GM23248 (cell line): ENCODE data around the gene MRGPRD. TPM values are rescaled to one million over a fixed set of nuclear protein-coding genes. Genes with fewer than 3 reads are reported as not detected.

ENCODE experiments used
- DNase-seq: peaks from one replicate; pipeline ENCODE4 v3.0.0-alpha.2; 2015
- H2AFZ ChIP-seq: fragments of 200-600 bp; sonication (generic); 2 replicates; pipeline ENCODE4 v1.6.1; 2016; ENCODE audit warnings: antibody characterized with exemption
- H3F3A ChIP-seq: fragments of 200-600 bp; sonication (generic); 2 replicates; pipeline ENCODE4 v1.6.1; 2016; ENCODE audit warnings: mild to moderate bottlenecking, antibody characterized with exemption, mixed run types; ENCODE audit not compliant: insufficient read depth
- H3K27ac ChIP-seq: fragments of 200-600 bp; sonication (generic); 2 replicates; pipeline ENCODE4 v1.5.1; 2016; ENCODE audit warnings: mild to moderate bottlenecking
- H3K27me3 ChIP-seq: fragments of 200-600 bp; sonication (generic); replicated peaks from 2 replicates; pipeline ENCODE4 v1.6.1; 2016; ENCODE audit warnings: mild to moderate bottlenecking; ENCODE audit not compliant: insufficient read depth
- H3K36me3 ChIP-seq: fragments of 200-600 bp; sonication (generic); 2 replicates; pipeline ENCODE4 v1.6.1; 2016; ENCODE audit warnings: low read depth, mild to moderate bottlenecking
- H3K4me1 ChIP-seq: fragments of 200-600 bp; sonication (generic); 2 replicates; pipeline ENCODE4 v1.6.1; 2016; ENCODE audit warnings: mild to moderate bottlenecking; ENCODE audit not compliant: insufficient read depth
- H3K4me2 ChIP-seq: fragments of 200-600 bp; sonication (generic); one replicate; pipeline ENCODE4 v1.6.1; 2016; ENCODE audit warnings: mild to moderate bottlenecking; ENCODE audit not compliant: unreplicated experiment
- H3K4me3 ChIP-seq: fragments of 200-600 bp; sonication (generic); 2 replicates; pipeline ENCODE4 v1.5.1; 2016; ENCODE audit warnings: mild to moderate bottlenecking
- H3K79me2 ChIP-seq: fragments of 200-600 bp; sonication (generic); 2 replicates; pipeline ENCODE4 v1.6.1; 2016; ENCODE audit warnings: mild to moderate bottlenecking; ENCODE audit not compliant: insufficient read depth
- H3K9ac ChIP-seq: fragments of 200-600 bp; sonication (generic); 2 replicates; pipeline ENCODE4 v1.6.1; 2016; ENCODE audit warnings: mild to moderate bottlenecking
- H3K9me2 ChIP-seq: fragments of 200-600 bp; sonication (generic); 2 replicates; pipeline ENCODE4 v1.6.1; 2016; ENCODE audit warnings: mixed run types, mild to moderate bottlenecking, moderate library complexity; ENCODE audit not compliant: insufficient read depth
- H3K9me3 ChIP-seq: fragments of 200-600 bp; sonication (generic); one replicate; pipeline ENCODE4 v1.6.1; 2017; ENCODE audit warnings: low read depth
- H4K20me1 ChIP-seq: fragments of 200-600 bp; sonication (generic); 2 replicates; pipeline ENCODE4 v1.6.0; 2016; ENCODE audit not compliant: insufficient read depth
- EZH2 ChIP-seq: fragments of 200-600 bp; sonication (generic); IDR thresholded peaks from 2 replicates; pipeline ENCODE4 v1.6.1; 2018; ENCODE audit warnings: antibody characterized with exemption, mild to moderate bottlenecking; ENCODE audit not compliant: insufficient read depth, poor library complexity, severe bottlenecking
- EZH2phosphoT487 ChIP-seq: fragments of 200-600 bp; sonication (generic); IDR thresholded peaks from 2 replicates; pipeline ENCODE4 v1.6.1; 2018; ENCODE audit warnings: antibody characterized with exemption, moderate library complexity, mild to moderate bottlenecking, low read depth; ENCODE audit not compliant: insufficient read depth
- WGBS, 2 experiments: methylation state at CpG; one replicate each; pipeline ENCODE4 v1.1.6; 2015 to 2017; ENCODE audit warnings: low lambda C conversion rate in 2 of 2, low coverage in 1 of 2; ENCODE audit errors: missing lambda C conversion rate in 2 of 2; 5-methylcytosine and 5-hydroxymethylcytosine counted together
- in situ Hi-C: fragments of 300-500 bp; cut with MboI; formaldehyde crosslinking; loops from 2 replicates; pipeline ENCODE4 v1.15.0; 2020
- polyA plus RNA-seq: library from polyadenylated mRNA; unstranded; fragments of >200 nt; fragmentation: Nextera tagmentation; extraction: Ambion mirVana; gene quantifications from 2 replicates; pipeline ENCODE4 v1.2.1, GENCODE V29; 2016
- total RNA-seq: library from RNA; depleted of rRNA; stranded (reverse); fragments of >200 nt; shearing (Covaris generic); gene quantifications from 2 replicates; pipeline ENCODE4 v1.2.3, GENCODE V29; 2014

Gene MRGPRD
- total and polyA plus RNA-seq, 2 experiments from 2014 or later = not detected

DNA sequence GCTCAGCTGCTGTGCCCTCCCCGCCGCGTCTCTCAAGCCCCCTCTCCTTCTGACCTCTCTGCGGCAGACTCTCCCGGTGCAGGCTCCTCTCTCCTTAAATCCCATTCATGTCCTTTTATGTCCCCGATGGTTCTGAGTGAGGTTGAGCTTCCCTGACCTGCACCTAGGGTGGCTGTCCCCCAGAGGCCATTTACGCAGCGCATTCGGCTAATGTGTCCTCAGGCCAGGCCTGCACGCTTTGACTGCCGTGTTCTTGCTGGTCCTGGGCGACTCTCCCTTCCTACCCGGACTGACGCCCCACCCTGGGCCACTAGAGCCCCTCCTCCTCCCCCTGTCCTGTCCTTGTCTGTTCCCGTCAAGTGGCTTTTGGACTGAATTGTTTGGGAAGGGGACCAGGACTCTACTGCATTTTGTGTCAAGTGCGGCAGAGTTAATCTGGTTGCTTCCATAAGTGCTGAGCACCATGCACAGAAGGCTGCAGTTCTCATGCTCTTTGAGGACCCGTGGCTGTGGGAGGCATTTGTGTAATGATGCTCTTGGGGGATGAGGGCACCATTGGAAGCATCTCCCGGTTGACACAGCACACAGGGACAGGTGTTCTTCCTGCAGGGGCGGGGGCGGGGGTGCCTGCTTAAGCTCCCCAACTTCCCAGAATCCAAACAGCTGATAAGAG, 40.0 kb downstream of the MRGPRD start:
- no peak overlapping the region for H2AFZ ChIP-seq
- no peaks in the 10 kb centered on the region for H3K9me2 ChIP-seq
- peaks cover 4% of the 10 kb centered on the region; the same call in 1 of the 2 replicates for H3F3A ChIP-seq
- no peaks in the 10 kb centered on the region for H3K9me3 ChIP-seq
- no peaks in the 10 kb centered on the region; the same call in 1 of the 2 replicates for H3K36me3 ChIP-seq
- H3K4me2 ChIP-seq = no peak overlapping the region
- 86 to 88% methylated on average over 14 to 20 of the region's 20 CpGs for WGBS, 2 experiments
- no peak for TF ChIP-seq EZH2phosphoT487
- TF ChIP-seq EZH2 = no peak
- H3K27me3 ChIP-seq = no peaks in the 10 kb centered on the region
- no peaks in the 10 kb centered on the region for H3K79me2 ChIP-seq
- no peak overlapping the region for H3K4me3 ChIP-seq
- in situ Hi-C loops = no loop called here
- DNase-seq = no peak
- H3K9ac ChIP-seq = no peak overlapping the region
- H4K20me1 ChIP-seq = no peaks in the 10 kb centered on the region
- H3K4me1 ChIP-seq = peaks cover under 1% of the 10 kb centered on the region; the same call in 1 of the 2 replicates
- no peak overlapping the region for H3K27ac ChIP-seq

DNA sequence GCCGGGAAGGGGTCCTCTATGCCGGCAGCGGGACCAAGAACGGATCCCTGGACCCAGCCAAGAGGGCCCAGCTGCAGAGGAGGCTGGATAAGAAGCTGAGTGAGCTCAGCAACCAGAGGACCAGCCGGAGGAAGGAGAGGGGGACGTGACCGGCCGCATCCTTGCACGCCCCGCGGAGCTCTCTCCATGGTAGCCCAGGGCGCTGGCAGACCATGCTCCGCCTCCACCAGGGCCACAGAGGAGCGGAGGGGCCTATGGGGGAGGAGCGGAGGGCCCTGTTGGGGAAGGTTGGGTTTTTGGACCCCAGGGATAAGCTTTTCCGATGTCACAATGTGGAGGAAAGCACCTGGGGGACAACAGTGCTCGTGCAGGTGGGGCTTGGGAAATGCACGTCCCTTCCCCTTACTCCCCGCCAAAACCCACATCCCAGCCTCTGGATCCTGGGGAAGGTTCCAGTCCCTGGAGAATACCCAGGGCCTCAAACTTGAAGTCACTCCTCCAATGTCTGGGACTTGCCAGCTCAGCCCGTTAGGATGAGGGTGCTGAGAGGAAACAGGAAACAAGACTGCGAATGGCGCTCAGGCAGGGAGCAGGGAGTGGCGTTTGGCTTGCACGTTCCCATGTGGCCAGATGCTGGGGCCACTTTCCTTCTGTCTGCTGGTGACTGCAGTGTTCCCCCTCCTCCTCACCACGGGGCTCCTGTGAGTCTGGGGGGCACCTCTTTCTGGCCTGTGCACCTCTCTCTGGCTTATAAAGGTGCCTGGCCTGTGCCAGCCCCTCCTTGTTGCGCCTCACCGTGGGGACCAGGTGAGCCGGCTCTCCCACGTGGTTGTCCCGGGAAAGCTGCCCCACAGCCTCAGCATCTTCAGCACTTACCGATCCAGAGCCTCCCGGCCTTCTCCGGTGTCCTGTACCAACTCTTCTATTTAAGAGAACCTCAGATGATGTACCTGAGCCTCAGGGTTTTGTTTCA, 40.9 kb downstream of the MRGPRD start:
- H3K36me3 ChIP-seq = no peaks in the 10 kb centered on the region; the same call in 1 of the 2 replicates
- TF ChIP-seq EZH2phosphoT487 (no peak), EZH2 (no peak)
- no peak overlapping the region for H3K9ac ChIP-seq
- WGBS, 2 experiments = 83 to 85% methylated on average over 30 to 33 of the region's 33 CpGs
- in situ Hi-C loops = no loop called here
- no peaks in the 10 kb centered on the region for H3K79me2 ChIP-seq
- no peaks in the 10 kb centered on the region for H3K9me2 ChIP-seq
- no peak overlapping the region for H3K4me3 ChIP-seq
- H3K27ac ChIP-seq = no peak overlapping the region
- DNase-seq = no peak
- no peaks in the 10 kb centered on the region for H3K27me3 ChIP-seq
- no peak overlapping the region for H3K4me2 ChIP-seq
- no peaks in the 10 kb centered on the region for H3F3A ChIP-seq
- no peaks in the 10 kb centered on the region for H3K9me3 ChIP-seq
- H2AFZ ChIP-seq = no peak overlapping the region
- H3K4me1 ChIP-seq = no peaks in the 10 kb centered on the region
- no peaks in the 10 kb centered on the region for H4K20me1 ChIP-seq

DNA sequence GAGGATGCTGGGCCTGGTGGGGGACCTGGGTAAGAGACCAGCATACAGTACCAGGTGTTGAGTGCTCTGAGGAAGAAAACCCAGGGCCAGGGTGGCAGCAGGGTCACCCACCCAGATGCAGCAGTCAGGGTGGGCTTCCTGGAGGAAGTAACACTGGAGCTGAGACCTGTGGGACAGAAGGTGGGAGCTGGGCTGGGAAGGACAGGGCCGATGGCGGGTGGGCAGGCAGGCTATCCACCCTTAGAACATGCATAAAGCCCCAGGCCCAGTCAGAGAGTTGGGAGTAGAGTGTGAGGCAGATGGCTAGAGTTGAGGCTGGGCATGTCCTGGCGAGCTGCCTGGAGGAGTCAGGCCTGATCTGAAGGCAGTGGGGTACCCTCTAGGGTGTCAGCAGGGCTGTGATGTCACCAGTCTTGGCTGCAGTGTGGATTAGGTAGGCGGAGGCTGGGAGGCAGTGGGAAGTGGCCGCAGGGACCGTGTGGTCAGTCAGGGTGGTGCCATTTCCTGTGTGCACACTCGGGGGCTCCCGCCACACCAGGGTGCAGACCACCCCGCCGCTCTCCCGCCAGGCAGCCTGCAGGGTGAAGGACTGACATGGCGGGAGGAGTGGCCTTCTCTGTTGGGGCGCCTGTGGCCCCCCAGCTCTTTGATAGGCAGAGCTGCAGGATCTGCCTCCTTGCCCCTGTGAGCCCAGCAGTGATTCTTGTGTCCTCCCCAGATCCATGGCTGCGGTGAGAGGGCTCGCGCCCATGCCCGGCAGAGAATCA, 41.8 kb downstream of the MRGPRD start:
- TF ChIP-seq EZH2 (no peak), EZH2phosphoT487 (no peak)
- no peaks in the 10 kb centered on the region; the same call in 1 of the 2 replicates for H3K36me3 ChIP-seq
- H3K4me3 ChIP-seq = no peak overlapping the region
- no peak overlapping the region for H3K4me2 ChIP-seq
- H3K27ac ChIP-seq = no peak overlapping the region
- H3K27me3 ChIP-seq = no peaks in the 10 kb centered on the region
- no peaks in the 10 kb centered on the region for H3K79me2 ChIP-seq
- no peaks in the 10 kb centered on the region for H3K9me2 ChIP-seq
- no peaks in the 10 kb centered on the region for H3K9me3 ChIP-seq
- no peaks in the 10 kb centered on the region for H4K20me1 ChIP-seq
- no peaks in the 10 kb centered on the region for H3K4me1 ChIP-seq
- no peak overlapping the region for H3K9ac ChIP-seq
- 87 to 90% methylated on average over 17 of the region's 17 CpGs for WGBS, 2 experiments
- in situ Hi-C loops = no loop called here
- DNase-seq = no peak
- H2AFZ ChIP-seq = no peak overlapping the region
- no peaks in the 10 kb centered on the region for H3F3A ChIP-seq

DNA sequence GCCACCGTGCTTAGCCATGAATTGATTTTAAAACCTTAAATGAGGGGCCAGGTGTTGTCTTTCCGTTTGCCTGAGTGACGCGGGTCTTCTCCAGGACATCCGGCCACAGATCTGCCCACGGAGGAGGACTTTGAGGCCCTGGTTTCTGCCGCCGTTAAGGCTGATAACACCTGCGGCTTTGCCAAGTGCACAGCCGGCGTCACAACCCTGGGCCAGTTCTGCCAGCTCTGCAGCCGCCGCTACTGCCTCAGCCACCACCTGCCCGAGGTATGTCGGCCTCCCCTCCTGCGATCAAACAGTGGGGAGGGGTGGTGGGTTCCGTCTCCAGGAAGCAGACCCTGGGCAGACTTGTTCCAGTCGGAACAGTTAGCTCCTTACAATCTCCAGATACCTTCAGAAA, 42.7 kb downstream of the MRGPRD start:
- H3K9me3 ChIP-seq = no peaks in the 10 kb centered on the region
- no peak overlapping the region for H3K4me3 ChIP-seq
- no peak for TF ChIP-seq EZH2
- TF ChIP-seq EZH2phosphoT487 = no peak
- H3K27me3 ChIP-seq = no peaks in the 10 kb centered on the region
- no peak overlapping the region for H3K27ac ChIP-seq
- H3K4me2 ChIP-seq = no peak overlapping the region
- H2AFZ ChIP-seq = no peak overlapping the region
- no peaks in the 10 kb centered on the region; the same call in 1 of the 2 replicates for H3K36me3 ChIP-seq
- no peaks in the 10 kb centered on the region for H3K79me2 ChIP-seq
- H3K9ac ChIP-seq = no peak overlapping the region
- no peaks in the 10 kb centered on the region for H4K20me1 ChIP-seq
- H3K4me1 ChIP-seq = no peaks in the 10 kb centered on the region
- 91% methylated on average over 16 of the region's 18 CpGs for WGBS, 2 experiments
- in situ Hi-C loops = no loop called here
- no peaks in the 10 kb centered on the region for H3K9me2 ChIP-seq
- DNase-seq = no peak
- no peaks in the 10 kb centered on the region for H3F3A ChIP-seq
